ENCODE results near the gene VPS51. TPM values are rescaled to one million over a fixed set of nuclear protein-coding genes. Genes with fewer than 3 reads are reported as not detected.

Gene VPS51
- total and polyA plus RNA-seq, 10 of the 15 experiments (the other 5 are each of a cell fraction or from before 2014, with no cell fraction given): 1.5 to 279 (median 53.2) TPM

DNA sequence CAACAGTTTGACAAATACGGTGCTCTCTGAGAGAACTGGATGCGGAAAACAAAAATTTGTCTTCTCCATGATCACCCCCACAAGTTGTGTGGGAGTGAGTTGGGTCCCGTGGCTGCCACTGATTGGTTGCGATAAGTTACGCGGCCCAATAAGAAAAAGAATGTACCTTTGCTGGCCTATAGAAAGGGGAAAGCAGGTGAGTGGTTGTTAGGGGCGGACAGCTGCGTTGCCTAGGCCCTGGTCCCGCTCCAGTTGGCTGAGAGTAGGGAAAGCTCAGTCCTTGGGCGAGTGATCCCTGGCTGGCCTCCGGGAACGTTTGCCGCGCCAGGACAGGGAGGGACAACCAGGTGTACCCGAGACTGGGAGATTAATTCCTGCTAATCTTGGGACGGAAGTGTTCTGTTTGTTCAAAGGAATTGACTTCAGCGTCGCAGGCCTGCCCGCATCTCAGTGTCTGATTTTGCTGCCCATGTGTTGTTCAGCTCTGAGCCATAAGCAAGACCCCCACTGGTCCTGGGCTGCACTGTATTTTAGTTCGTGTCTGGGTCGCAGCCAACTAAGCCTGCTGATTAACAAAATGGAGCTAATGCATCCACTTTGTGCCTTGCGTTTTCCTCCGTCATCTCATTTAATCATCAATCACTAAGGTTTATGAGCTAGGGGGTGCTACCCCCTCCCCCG is 39.1 kb downstream of the VPS51 start (continued):
- TF ChIP-seq CREM (IDR thresholded peaks at IDR 0.05; ENCODE audit: low read depth): peak; percentile 6; the same call in 1 of the 2 replicates
- TF ChIP-seq MXI1 (IDR thresholded peaks at IDR 0.05; ENCODE audit: low read depth, low read length): peak; percentile 96
- TF ChIP-seq, protein P1, sequence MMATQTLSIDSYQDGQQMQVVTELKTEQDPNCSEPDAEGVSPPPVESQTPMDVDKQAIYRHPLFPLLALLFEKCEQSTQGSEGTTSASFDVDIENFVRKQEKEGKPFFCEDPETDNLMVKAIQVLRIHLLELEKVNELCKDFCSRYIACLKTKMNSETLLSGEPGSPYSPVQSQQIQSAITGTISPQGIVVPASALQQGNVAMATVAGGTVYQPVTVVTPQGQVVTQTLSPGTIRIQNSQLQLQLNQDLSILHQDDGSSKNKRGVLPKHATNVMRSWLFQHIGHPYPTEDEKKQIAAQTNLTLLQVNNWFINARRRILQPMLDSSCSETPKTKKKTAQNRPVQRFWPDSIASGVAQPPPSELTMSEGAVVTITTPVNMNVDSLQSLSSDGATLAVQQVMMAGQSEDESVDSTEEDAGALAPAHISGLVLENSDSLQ (IDR thresholded peaks at IDR 0.05): peak; percentile 83
- peak; percentile 61; the same call in 1 of the 2 replicates for TF ChIP-seq CHD2 (IDR thresholded peaks at IDR 0.05; ENCODE audit: borderline replicate concordance, low read depth, low read length)
- TF ChIP-seq SREBF2 (IDR thresholded peaks at IDR 0.05; ENCODE audit: low read length): no peak
- TF ChIP-seq IKZF2 (IDR thresholded peaks at IDR 0.05): peak; percentile 65 to 81
- TF ChIP-seq FOS (IDR thresholded peaks at IDR 0.05; ENCODE audit: borderline replicate concordance, extremely low read depth, insufficient read length): peak; percentile 59
- TF ChIP-seq SIN3A (IDR thresholded peaks at IDR 0.05; ENCODE audit: low read depth, low read length): 0 out of 2 replicates have a peak, but pooled peaks have one; percentile 4
- peak; percentile 50; the same call in 1 of the 2 replicates for TF ChIP-seq PAX5 (IDR thresholded peaks at IDR 0.05; ENCODE audit: borderline replicate concordance, low read depth, low read length)
- TF ChIP-seq POLR2AphosphoS2 (IDR thresholded peaks at IDR 0.05; ENCODE audit: low read depth, low read length): peak; percentile 50
- TF ChIP-seq NR2C1 (IDR thresholded peaks at IDR 0.05): no peak
- TF ChIP-seq NRF1 (conservative IDR thresholded peaks at IDR 0.05; ENCODE audit: low read depth, low read length): peak; percentile 19; the same call in 1 of the 2 replicates
- TF ChIP-seq POU2F2 (IDR thresholded peaks at IDR 0.05; ENCODE audit: borderline replicate concordance, low read depth, low read length): peak; percentile 34; the same call in 1 of the 3 replicates

Measured in GM12878 (cell line).